IPS-NIHi7 (cell line): ENCODE data around the gene AP2B1.
"Not testable (repeated sequence)": the region's sequence is repeated elsewhere in the genome, so short reads cannot be mapped to it uniquely, and the experiment has no call there.

Source experiments
- DNase-seq: peaks from one replicate; pipeline ENCODE4 v3.0.0; 2012; ENCODE audit warnings: mixed read lengths; ENCODE audit errors: extremely low spot score

The AP2B1 gene

GRCh38 chr17:35700150-35700549 lies 113.0 kb downstream of the AP2B1 start:
- DNase-seq, result no peak

DNA sequence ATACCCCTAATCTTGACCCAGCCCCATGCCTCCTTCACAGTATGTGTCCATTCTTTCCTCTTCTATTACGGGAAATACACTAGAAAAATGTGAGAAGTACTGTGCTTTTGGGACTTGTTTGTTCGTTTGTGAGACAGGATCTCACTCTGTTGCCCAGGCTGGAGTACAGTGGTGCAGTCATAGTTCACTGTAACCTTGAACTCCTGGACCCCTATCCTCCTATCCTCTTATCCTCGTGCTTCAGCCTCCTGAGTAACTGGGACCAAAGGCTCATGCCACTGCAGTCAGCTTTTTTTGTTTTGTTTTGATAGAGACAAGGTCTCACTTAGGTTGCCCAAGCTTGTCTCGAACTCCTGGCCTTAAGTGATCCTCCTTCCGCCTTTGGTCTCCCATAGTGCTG lies 114.4 kb downstream of the AP2B1 start:
- no peak for DNase-seq

DNA sequence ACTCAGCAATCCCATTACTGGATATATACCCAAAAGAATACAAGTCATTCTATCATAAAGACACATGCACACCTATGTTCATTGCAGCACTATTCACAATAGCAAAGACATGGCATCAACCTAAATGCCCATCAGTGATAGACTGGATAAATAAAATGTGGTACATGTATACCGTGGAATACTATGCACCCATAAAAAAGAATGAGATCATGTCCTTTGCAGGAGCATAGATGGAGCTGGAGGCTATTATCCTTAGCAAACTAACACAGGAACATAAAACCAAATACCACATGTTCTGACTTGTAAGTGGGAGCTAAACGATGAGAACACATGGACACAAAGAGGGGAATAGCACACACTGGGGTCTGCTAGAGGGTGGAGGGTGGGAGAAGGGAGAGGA lies 116.2 kb downstream of the AP2B1 start:
- not testable (repeated sequence) for DNase-seq

DNA sequence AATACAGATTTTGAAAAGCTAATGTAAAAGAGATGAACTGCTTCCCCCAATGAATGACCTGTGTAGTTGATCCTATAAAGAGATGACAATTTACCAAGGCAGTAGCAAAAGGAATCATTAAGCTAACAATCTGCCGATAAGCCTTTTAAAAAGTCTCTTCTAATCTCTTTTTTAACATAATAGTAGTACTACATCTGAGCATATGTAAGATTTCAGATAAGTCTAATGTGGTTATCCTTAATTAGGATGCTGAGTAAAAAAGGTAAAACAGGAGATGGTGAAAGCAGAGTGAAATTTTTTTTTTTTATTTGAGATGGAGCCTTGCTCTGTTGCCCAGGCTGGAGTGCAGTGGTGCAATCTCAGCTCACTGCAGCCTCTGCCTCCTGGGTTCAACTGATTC lies 118.1 kb downstream of the AP2B1 start:
- DNase-seq, result no peak

DNA sequence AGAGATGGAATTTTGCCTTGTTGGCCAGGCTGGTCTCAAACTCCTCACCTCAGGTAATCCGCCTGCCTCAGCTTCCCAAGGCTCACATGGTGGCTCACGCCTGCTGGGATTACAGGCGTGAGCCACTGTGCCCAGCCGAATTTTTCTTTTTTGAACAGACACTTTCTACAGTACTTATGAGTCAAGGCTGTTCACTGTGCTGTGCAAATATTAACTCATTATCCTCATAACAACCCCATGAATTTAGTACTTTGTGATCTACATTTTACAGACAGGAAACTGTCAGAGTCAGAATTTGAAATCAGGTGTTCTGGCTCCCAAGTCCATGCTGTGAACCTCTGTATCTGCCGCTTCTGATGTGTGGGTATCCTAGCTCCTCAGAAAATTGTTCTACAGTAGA lies 118.6 kb downstream of the AP2B1 start:
- DNase-seq, result no peak

DNA sequence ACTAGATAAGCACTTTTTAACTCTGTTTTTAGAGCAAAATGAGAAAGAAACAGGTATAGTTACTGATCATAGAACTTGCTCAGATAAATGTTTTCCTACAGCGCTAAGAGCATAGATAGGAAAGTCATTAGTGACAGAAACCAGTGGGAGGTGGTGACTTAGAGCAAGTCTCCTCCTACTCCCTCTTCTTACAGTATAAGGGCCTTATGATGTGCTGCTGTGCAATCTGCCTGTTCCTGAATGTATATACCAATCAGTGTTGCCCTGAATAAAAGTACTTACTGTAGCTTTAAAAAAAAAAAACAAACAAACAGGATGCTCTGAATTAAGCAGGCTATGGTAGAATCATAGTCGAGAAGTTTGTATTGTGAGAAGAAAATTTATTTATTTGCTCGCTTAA lies 121.0 kb downstream of the AP2B1 start:
- no peak for DNase-seq

GRCh38 chr17:35708951-35709350 lies 121.8 kb downstream of the AP2B1 start:
- DNase-seq, result no peak

GRCh38 chr17:35709874-35710273 lies 122.8 kb downstream of the AP2B1 start:
- DNase-seq, result no peak

DNA sequence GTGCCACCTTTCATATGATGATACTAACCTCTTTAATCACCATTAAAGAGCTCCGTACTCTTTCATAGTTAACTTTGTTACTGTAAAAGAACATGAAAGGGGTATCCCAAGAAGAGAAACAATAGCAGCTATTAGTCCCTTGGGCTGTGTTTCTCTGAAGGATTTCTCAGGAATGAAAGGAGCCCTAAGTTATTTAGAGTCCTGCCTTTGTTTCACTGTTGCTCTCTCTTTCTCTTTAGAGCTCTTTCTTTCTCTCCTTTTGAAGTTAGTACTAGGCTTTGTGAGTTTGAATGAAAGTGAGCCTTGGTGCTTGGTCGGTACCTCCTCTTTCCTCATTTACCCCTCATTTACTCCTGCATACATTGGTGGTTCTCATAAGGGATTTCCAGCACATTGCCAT lies 123.8 kb downstream of the AP2B1 start:
- DNase-seq, result no peak

GRCh38 chr17:35713069-35713728 lies 126.1 kb downstream of the AP2B1 start:
- DNase-seq, result no peak

DNA sequence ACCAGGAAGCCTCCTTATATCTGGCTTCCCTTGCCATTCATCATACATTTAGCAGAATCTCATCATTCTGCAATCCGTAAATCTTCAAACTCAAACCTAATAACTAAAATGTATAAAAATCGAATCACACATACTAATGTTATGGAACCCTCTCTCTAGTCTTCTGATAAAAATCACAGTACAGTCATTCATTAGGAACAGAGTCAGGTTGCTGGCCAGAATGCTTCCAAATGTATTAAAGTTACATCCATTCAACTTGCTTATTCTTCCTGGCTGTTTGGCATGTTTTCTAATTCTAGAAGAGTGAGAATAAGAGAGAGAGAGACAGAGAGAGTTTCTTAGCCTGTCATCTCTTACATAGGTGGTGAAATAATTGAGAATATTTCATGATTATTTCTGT lies 127.9 kb downstream of the AP2B1 start:
- DNase-seq, result no peak

DNA sequence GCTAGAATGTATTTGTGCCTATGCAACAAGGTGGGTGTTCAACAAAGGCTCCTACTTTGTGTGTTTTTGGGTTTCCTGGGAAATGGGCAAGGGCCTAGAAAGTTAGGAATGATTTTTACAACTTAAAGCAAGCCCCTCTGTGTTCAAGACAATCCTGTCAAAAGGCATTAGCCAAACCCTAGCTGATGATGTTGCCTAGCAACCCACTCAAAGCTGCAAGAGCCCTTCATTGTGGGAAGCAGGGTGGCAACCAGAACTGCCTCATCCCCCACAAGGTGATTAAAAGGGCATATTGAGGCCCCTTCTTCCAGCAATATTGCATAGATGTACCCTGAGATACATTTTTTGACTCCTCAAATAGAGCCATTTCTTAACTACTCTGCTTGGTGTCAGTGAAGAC lies 128.3 kb downstream of the AP2B1 start:
- DNase-seq, result no peak

- DNase-seq, result no peak
These were observed 129.1 kb downstream of the AP2B1 start for GRCh38 chr17:35716173-35716572.

DNA sequence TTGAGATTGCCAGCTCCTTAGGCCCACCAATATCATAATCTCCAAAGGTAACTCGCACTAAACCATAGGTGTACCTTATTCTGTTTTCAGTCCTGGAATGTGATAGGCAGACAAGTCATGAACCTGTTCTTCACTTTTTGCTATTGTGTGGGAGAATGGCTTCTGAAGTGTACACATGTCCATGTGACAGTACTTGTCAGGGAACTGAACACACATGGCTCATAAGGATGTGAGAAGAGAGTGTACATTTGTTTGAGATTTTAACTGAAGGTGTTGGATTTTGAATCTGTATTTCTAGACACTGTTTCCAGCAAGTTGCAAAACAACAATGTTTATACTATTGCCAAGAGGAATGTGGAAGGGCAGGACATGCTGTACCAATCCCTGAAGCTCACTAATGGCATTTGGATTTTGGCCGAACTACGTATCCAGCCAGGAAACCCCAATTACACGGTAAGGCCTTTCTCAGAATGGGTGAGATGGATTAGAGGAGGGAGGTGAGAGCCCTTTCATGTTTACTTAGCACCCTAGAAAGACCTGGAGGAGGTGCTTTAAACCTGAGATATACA lies 129.9 kb downstream of the AP2B1 start:
- DNase-seq, result no peak

DNA sequence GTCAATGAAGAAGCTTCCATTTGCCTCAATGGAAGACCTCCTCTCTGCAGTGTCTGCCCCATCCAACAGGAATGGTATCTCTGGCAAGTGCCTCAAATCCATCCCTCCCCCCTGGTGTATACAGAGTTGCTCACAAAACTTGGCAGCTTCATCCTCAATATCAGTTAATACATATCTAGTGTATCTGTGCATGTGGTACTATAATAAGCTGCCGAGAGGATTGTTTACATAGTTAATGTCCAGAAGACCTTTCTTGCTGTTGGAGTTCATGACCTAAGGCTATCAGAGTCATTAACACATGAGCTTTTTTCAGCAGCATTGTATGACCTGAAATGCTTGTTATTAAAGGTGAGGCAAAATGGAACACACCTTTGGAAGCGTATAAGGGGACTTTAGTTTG lies 130.4 kb downstream of the AP2B1 start:
- DNase-seq, result no peak

- DNase-seq, result no peak
These were observed 136.6 kb downstream of the AP2B1 start for GRCh38 chr17:35723735-35724134.

DNA sequence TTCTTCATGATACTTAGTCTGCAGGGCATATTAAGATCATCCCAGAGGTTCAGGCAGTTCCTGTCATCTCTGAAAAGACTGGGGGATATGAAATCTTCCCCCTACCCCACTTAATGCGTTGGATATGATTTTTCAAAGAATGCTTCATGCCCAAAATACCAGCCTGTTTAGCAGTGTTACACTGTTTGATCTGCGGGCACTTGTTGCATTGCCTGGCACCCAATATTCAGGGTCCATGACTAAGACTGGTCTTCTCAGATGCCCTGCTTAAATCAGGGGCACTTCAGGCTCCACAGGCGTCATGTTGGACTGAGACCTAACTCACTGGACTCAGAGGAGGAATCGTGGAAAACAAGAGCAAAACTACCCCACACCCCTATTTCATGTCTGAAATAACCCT lies 137.9 kb downstream of the AP2B1 start:
- DNase-seq, result no peak

- DNase-seq, result no peak
These were observed 138.6 kb downstream of the AP2B1 start for GRCh38 chr17:35725802-35726126.

DNA sequence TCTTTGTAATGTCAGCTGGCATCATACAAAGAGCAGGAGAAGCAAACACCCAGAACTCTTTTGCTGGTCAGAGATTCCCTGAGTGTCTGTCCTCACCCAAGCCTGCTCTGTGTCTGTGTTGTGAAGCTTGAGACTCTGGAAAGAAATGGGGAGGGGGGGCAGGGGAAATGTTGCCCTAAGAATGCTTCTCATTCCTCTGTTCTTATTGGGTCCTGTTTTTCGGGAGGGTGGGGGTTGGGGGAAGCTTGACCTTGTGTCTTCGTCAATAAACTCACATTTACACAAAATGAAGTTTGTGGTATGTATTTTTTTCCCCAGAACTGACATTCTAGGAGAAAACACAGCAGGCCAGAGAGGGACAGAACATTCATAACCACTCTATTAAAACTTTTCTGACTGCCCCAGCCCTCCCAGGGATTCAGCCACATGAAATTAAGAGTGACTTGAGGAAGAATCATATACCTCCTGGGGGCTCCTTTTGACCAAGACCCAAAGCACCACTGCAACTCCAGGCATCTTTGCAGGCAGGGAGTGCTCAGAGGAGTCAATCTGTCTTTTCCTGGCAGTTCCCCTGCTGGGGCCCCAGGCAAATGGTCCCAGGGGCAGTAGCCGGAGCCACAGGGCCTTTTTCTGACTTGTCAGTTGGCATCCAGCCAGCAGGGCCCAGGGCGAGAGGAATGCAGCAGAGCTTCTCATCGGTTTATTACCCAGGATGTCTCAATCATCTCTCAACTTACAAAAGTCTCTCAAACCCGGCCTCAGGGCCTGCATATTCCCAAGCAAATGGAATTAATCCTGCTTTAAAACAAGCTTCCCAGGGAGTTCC lies 139.2 kb downstream of the AP2B1 start:
- no peak for DNase-seq

DNA sequence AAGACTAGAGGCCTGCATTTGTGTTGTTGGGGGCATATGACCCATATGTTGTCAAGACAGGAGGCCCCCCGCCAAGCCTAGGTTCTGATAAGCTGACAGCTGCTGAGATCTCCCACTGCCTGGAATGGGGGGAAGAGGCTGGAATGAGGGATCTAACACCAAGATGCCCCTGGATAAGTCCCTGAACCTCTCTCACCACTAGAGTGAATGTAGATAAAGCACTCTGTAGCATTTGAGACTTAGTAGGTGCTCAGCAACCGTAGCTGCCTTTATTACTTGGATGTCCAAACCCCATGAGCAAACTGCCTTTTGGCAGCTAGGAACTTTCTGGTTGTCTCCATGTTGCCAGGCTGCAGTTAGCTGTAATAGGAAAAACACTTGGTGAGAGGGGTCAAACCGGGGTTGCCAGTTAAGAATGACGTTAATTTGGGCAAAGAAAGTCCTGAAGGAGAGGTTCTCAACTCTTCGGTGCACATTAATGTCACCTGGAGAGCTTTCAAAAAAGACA lies 139.9 kb downstream of the AP2B1 start:
- no peak for DNase-seq

GRCh38 chr17:35727635-35728034 lies 140.5 kb downstream of the AP2B1 start:
- DNase-seq, result no peak

DNA sequence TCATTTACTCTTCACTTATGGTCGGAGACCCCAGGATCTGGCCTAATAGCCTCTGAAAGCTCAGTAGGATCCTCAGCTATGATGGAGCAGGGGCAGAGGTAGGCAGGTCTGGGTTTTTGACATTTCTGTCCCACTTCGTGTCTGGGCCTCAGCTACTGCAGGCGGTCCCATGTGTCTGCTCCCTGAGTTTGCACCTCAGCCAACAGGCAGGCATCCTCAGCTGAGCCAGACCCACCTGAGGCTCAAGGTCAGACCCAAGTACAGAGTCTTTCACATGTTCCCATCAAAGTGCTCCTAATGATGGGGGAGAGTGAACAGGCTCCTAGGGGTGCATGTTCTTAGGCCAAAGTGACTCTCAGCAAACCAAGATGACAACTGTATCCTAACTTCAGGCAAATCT lies 141.4 kb downstream of the AP2B1 start:
- DNase-seq, result no peak

GRCh38 chr17:35729405-35729833 lies 142.3 kb downstream of the AP2B1 start:
- DNase-seq, result no peak
